NK-92 treated with Interleukin-12 subunit alpha and Interleukin-12 subunit beta, amount 100 ng/mL, for 24 hours (cell line): ENCODE measurements around the gene ZNHIT3.
"Not testable (repeated sequence)": the region's sequence is repeated elsewhere in the genome, so short reads cannot be mapped to it uniquely, and the experiment has no call there.

Experiments used
- DNase-seq: peaks from one replicate; lab custom pipeline; 2025; lab: John Stamatoyannopoulos, UW

Gene ZNHIT3

GRCh38 chr17:36484021-36484420 lies 2.5 kb upstream of the ZNHIT3 start:
- DNase-seq = not testable (repeated sequence)

- no peak for DNase-seq
Measured at GRCh38 chr17:36485027-36485426, 1.5 kb upstream of the ZNHIT3 start.

- DNase-seq = no peak
Measured at GRCh38 chr17:36485805-36486203, 677 bp upstream of the ZNHIT3 start.

GRCh38 chr17:36493956-36494355 lies 7.5 kb downstream of the ZNHIT3 start:
- no peak for DNase-seq

DNA sequence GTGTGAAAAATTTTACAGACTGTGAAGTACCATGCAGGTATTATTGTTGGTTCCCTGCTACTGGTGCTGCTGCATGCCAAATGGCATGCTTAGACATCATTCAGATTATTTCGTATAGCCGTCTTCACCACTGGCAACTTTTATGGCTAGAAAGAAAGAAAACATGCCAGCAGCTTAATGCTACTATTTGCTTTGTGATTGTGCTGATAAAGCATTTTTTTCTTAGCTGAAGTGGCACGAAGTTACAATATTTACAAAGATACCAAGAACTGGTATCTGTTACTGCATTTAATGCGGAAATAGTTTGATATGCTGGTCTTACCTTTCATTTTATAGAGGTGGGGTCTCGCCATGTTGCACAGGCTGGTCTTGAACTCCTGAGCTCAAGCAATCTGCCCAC lies 8.2 kb downstream of the ZNHIT3 start:
- no peak for DNase-seq

GRCh38 chr17:36495076-36495578 lies 8.6 kb downstream of the ZNHIT3 start:
- DNase-seq = no peak

DNA sequence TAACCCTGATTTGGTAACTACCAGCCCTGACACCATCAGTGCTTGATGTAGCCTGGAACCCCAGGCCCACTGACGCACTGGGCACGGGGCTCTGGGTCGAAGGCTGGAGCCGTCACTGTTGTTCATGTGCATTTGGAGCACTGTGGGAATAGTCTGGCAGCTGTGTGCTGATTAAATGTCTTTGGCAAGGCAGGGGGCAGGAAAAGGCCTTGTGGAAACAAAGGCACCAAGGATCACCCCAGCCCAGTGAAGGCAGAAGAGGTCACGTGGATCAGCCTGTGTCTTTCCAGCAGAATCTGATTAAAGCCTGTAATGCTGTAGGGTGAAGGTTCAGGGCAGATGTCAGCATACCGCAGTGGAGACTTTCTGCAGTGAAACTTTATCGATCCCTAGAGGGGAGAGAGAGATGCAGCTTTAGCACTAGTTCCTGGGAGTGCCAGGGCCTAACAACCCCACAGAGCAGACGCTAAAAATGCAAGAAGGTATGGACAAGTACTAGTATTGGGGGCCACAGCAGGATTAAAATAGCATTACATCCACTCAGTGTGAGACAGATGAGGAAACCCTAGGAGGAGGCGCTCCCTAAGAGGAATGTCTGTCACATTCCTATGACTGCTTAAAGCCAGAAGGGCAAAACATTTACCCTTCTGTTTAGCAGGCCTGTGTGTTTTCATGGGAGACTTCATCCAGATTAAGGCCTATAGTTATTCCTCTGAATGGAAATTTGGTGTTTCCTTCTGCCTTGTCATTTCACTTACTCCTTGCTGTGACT lies 9.7 kb downstream of the ZNHIT3 start:
- DNase-seq = no peak

DNA sequence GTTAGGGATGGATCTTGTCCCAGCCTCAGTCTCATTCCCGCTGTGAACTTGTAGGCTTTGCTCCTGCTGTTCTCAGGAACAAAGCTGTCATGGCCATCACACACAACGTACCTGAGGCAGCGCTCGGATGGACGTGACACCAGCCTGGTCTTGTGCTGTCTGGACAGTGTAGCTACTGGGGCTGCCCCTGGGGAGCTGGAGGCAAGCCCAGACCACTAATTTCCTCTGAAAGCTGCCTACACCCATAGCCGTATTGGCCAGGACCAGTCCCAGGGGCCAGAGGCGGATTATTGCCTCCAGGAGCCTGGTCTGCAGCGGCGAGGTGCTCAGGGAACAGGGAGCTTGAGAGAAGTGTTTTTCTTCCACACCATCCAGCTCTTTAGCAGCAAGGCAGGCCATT lies 11.7 kb downstream of the ZNHIT3 start:
- DNase-seq = no peak

DNA sequence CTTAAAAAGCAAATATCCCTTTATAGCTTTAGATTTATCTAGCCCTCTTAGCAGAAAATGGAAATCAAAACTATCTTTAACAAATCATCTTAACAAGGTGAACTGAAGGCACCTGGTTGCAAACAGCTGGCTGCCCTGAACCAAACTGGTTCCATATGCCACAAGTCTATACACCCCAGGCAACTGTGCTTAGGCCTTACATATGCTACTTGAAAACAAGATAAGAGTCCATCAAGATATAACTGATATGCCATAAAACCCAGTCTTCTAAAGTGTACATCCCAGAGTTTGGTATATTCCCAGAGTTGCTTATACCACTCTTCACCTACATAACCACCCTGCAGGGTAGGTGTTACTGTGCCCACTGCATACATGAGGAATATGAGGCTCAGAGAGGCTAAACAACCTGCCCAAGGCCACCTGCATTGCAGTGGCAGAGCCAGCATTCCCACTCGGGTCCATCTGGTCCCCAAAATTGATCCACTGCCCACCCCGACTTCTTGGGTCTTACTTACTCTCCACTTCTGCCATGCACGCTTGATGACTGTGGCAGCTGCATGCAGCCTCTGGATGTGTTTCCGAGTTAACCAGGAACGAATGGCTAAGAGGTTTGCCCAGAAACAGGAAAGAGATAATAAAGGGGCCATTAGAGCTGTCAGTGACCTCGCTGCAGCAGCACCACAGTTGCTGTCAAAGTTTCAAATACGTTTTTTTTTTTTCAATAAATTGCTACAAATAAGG lies 12.2 kb downstream of the ZNHIT3 start:
- no peak for DNase-seq

- DNase-seq = no peak
Measured at GRCh38 chr17:36500745-36501225, 14.3 kb downstream of the ZNHIT3 start.

DNA sequence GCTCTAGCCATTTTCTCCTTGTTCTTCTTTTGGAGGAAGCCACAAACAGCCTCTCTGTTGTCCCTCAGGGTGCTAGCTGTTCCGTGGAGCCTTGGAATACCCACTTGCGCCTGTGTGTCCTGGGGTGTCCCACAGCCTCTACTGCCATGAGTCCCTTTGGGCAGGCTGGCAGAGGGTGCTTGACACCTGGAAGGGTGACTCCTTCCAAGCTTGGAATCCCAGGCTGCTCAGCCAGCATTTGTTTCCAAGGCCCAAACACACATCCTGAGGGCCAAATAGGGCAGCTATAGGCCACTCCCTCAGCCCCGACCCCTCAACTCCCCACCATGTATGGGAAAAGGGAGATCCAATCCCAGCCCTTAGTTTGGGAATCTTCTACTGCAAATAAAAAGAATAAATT lies 14.9 kb downstream of the ZNHIT3 start:
- DNase-seq = no peak

DNA sequence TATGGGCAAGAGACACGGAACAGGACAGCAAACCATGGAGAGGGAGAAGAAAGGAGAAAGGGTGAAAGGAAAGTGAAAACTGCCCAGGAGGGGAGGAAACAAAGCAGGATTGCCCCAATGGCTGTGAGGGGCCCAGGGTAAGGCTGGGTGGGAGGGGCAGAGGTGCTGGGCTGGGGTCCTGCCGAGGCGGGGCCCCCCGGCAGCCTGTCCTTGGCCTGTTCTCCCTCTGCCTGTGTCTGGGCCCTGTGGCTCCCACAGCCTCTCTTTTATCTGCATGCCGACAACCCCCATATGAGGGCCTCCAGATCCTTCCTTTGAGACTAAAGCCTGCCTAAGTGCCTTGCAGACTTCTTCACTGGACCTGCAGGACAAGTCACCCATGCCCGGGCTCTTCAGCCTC lies 15.5 kb downstream of the ZNHIT3 start:
- DNase-seq = no peak

- no peak for DNase-seq
Measured at GRCh38 chr17:36503456-36504155, 17.1 kb downstream of the ZNHIT3 start.

- DNase-seq = no peak
Measured at GRCh38 chr17:36504156-36504545, 17.7 kb downstream of the ZNHIT3 start.

DNA sequence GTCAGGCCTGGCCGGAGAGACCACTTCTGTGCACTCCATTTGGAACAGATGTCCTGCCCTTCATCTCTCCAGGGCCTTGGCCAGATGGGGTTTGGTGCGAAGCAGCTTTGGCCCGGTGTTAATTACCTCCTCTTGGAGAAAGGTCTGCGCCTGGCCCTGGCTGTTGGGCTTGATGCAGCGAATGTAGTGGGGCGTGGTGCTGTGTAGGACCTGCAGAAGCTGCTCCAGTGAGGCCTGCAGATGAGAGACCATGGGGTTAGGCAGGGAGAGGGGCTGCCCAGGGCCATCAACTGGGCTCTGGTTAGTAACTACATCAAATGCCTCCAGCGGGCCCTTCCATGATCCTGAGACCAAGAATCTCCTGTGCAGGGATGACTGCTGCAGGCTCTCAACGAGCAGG lies 18.7 kb downstream of the ZNHIT3 start:
- DNase-seq = no peak

DNA sequence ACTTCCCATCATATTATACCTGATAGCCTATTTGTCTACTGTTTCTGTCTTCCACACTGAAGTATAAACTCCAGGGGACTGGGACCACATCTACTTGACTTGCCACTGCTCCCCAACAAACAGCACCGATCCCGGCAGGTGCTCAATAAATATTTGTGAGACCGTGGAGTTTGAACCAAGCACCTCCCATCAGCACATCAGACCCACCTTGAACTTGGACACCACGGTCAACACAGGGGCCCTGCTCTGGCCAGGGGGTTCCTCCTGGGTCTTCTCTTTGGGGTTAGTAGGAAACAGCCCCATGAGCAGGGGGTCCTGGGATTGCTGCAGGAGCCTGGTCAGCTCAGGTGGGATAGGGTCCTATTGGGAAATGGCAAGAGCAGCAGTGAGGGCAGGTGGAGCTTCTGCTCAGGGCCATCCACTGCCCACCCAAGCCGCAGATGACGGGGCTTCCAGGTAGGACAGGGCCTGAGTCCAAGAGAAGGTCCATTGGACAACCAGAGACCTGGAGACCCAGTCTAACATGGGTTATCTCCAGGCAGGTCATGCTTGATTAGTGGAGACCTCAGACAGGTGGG lies 19.9 kb downstream of the ZNHIT3 start:
- no peak for DNase-seq

- no peak for DNase-seq
Measured at GRCh38 chr17:36506831-36507230, 20.4 kb downstream of the ZNHIT3 start.

DNA sequence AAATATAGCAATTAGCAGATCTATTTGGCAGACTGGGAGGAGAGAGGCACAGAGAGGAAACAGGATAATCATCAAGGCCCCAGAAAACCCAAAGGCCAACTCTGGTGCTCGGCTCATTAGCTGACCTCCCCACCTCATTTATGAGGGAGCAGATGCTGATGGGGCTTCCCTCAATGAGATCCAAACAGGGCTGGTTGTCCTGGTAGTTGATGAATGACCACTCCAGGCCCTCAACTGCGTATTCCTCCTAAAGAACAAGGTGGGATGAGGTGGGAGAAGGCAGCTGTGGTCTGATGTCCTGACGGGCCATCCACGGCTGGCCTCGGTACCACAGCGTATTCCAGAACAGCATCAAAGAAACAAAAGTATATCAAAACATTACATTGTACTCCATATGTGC lies 20.8 kb downstream of the ZNHIT3 start:
- no peak for DNase-seq

DNA sequence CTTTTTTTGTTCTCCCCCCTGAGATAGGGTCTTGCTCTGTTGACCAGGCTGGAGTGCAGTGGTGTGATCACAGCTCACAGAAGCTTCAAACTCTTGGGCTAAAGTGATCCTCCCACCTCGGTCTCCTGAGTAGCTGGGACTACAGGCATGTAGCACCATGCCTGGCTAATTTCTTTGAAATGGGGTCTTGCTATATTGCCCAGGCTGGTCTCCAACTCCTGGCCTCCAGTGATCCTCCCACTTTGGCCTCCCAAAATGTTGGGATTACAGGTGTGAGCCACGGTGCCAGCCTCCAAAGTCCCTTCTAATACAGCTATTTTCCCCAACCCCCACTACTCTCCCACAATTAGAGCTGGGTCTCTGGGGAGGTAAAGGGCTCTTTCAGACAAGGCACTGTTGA lies 22.0 kb downstream of the ZNHIT3 start:
- DNase-seq = not testable (repeated sequence)

DNA sequence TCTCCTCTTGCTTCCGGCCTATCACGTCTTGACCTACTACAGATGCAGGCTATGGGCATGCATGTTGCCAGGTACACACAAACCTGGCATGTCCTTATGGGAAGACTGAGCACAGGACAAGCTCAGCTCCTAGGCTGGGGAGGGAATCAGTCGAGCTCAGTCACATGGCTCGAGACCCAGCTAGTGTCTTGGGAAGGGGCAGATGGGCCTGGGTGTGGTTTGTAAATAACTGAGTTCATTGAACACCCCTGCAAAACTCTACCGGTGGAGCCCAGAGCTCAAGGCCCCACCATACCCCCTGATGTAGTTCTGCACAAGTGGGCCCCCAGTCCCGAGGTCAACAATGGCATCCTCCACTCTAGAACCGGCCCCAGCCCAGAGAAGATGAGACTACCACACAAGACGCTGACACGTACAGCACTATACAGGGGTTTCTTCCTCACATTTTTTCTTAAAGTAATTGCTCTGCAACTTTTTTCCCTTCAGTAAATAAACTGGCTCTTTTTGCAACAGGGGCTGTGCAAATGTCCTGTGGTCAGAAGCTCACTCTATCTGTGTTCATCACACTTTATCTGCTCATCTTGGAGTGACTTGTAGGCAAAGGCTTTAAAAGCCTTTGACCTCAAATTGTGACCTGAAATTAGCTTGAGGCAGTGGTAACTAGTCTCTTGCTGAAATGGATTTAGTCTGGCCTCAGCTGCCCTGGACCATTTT lies 22.9 kb downstream of the ZNHIT3 start:
- DNase-seq = no peak

DNA sequence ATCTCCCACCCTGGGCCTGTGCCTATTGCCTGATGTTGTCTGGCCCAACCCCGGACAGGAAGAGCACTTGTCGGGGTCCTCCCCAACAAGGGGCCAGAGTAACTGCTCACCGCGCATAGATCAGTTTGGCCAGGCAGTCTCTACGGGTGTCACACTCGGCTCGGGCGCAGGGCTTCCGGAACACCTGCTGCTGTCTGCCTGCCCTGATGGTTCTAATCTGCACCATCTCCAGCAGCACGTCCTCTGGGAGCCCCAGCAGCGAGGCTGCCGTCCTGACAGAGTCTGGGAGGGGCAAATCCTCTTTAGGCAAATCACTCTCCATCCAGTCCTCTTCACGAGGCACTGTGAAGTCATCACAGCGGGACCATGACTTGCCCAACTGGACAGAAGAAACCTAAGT lies 24.2 kb downstream of the ZNHIT3 start:
- no peak for DNase-seq

DNA sequence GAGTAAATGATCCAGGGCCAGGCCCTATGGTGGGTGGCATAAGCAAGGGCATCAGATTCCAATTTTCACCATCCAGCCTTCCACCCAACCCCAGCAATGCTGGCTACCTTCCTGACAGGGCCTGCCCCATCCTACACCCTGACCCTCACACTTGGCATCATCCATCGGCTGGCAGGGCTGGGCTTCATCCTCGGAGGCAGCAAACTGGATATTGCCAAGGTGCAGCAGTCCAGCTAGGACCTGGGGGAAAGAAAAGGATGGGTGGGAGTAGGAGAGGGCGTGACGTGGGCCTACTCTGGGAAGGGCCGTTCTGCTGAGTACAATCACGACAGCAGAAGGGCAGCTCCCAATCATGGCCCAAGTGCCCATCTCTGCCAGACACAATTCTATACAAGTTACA lies 24.7 kb downstream of the ZNHIT3 start:
- DNase-seq = no peak
